CD4-positive, alpha-beta T cell treated with Interleukin-17A for 4 hours (primary cell): ENCODE results near the gene ARSD.
A peak's percentile ranks its signal among the peaks of the same experiment; 100 is the strongest.
"Not testable (repeated sequence)": the region's sequence is repeated elsewhere in the genome, so short reads cannot be mapped to it uniquely, and the experiment has no call there.

Experiments used
- DNase-seq: peaks from one replicate; pipeline ENCODE4 v3.0.0-alpha.2; 2020; ENCODE audit warnings: mixed read lengths

ARSD gene, protein sequence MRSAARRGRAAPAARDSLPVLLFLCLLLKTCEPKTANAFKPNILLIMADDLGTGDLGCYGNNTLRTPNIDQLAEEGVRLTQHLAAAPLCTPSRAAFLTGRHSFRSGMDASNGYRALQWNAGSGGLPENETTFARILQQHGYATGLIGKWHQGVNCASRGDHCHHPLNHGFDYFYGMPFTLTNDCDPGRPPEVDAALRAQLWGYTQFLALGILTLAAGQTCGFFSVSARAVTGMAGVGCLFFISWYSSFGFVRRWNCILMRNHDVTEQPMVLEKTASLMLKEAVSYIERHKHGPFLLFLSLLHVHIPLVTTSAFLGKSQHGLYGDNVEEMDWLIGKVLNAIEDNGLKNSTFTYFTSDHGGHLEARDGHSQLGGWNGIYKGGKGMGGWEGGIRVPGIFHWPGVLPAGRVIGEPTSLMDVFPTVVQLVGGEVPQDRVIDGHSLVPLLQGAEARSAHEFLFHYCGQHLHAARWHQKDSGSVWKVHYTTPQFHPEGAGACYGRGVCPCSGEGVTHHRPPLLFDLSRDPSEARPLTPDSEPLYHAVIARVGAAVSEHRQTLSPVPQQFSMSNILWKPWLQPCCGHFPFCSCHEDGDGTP

DNA sequence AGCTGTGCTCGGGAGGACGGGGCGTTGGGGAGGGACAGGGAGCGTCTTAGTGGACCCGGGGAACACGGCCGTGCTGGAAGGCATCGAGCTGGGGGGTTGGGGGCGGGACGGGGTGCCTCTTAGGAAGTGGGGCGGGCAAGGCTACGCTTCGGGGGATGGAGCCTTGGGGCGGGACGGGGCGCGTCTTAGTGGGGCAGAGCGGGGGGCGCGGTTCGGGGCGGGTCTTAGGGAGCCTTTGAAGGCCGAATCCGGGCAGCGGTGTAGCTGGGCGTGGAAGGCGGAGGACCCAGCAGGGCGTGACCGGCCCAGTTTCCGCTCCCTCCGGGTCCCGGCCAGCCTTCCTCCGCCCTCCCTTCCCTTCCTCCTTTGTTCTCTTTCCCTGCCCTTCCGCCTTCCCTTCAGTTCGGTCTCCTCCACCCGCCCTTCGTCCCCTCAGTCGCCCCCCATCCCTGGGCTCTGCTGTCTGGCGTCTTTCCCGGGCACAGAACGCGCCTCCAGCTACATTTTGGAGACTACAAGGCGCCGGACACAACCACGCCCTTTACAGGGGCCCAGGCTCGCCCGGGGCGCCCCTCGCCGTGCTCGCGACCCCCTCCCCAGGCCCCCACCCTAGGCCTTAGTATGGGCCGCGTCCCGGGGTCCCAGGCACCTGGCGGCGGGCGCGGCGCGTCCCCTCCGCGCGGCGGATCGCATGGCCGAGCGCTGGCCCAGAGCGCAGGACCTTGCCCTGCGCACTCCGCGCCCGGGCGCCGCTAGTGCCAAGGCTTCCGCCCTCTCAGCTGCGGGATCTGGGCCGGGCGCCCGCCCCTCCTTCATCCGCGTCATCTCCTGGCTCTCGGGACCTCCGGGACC, at the start of gene ARSD:
TSS of gene ARSD (minus strand) at position 757 of the 852 bp plus-strand sequence. CDS start at position 693, 64 bp downstream.
- peak; percentile 69 for DNase-seq

DNA sequence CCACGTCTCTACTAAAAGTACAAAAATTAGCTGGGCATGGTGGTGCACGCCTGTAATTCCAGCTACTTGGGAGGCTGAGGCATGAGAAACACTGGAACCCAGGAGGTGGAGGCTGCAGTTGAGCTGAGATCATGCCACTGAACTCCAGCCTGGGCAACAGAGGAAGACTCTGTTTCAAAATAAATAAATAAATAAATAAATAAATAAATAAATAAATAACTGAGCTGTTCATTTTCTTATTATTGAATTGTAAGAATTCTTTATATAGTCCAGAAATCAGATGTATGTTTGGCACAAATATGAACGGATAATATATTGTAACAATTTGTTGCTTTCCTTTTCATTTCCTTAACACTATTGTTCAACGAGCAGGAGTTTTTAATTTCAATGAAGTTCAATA, 49.5 kb upstream of the ARSD start:
- DNase-seq: not testable (repeated sequence)

DNA sequence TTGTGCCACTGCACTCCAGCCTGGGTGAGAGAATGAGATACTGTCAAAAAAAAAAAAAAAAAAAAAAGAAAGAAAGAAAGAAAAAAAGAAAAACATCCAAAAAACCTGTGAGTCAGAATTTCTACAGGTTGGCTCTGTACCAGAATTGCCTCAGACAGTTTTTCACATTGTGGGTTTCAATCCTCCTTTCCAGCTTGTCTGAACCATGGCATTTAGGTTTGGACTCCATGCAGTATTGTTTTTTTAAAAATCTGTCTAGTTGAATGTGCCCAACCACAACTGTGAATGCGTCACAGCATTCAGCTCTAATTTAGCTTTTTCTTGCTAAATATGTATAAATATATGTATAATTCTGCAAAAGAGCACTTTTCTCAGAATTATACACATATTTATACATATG, 45.8 kb upstream of the ARSD start:
- DNase-seq: no peak

DNA sequence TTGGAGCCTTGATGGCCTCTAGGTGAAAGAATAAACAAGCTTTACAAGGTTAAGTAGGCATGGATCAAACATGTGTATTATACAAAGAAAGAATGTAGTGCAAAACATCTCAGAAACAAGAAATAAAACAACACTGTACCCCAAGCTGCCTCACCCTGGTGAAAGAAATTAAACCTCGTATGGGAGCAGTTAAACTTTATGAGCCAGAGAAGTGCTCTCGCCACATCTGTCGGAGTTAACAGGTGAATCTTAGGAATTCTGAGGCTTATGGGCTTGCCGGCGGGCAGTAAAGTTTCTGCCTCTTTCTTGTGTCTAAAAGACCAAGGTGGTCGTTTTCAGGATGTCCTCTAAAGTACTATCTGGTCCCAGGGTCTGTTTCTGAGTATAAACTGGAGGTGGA, 43.3 kb upstream of the ARSD start:
- no peak for DNase-seq

DNA sequence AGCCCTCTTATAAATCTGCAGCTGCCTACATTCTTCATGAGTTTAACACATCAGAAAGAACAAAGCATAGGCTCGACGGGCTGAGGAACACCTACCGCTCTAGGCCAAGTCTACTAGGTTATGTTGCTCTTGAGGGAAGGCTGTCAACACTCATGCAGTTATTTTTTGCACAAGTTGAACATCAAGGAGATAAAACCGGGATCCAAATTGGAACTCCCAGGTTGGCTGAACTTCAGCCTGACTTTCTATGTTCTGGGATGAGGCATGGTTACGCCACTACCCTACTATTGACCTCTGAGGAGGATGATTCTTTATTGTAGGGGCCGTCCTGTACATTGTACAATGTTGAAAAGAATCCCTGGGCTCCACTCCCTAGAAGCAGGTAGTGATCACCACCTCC, 39.9 kb upstream of the ARSD start:
- no peak for DNase-seq

DNA sequence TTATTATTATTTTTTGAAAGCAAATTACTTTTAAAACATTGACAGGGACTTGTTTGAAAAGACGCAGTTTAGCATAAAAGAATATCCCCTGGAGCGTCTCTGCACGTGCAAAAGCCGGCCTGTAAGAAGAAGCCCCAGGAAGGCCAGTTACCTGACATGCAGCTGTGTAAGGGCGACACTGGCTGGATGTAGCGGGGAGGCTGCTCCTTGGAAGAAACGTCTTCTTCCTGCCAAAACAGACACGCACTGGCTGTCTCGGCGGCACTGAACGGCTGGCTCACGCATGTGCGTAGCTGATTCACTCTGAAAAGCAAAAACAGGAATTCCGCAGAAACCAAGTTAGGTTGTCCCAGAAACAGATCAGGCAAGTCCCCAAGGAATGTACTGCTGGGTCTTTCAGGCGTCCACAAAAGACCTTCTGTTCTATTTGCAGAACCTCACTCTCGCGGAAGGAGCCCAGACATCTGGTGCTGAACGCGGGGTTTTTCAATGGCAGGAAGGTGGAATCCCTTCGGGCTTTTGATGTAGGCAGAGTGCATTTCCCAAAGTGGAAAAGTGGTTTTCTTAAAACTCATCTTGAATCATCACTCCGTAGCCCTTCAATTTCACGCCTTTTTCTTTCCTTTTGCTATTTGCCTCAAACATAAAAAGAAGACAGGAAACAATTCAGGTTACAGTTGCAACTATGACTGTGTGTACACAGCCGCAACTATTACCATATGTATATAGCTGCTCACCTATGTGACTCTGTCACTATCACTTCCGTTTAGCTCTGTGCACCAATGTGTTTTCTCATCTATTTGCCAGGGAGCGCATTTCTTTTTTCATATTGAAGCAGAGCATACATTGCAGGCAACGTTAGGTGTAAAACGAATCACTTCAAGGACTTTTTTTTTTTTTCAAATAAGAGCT, 39.1 kb upstream of the ARSD start:
- DNase-seq: peak; percentile 8

DNA sequence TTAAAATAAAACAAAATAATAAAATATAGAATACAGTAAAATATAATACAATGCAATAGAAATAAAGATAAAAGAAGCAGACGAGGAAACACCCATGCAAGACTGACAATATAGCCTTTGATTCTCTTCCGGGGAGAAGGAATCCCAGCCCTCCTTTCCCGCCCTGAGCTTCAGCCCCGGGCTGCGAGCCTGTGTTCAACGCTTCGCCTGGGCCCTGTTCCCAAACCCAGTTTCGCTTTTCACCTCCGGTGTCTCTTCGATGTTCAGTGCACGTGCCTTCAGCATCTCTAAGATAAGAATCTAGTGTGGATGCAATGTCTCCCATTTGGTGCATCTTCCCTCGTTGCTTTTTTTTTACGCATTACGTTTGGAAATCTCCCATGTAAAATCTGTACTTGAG, 38.4 kb upstream of the ARSD start:
- DNase-seq: no peak

DNA sequence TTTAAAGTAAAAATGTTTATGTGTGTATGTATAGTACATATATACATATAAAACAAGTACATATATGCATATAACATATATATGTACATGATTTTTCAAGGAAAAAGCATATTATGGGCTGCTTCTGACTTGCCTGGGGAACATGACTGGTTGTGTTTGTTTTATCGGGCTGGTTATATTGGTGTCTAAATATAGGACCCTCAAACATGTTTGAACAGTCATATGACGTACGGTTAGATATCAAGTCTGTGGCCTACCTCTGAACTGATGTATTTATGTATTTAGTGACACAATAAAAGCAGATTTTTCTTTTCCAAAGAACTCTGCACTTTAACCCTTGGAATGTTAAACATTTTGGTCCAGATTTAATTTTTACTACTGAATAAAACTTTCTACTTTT, 37.9 kb upstream of the ARSD start:
- no peak for DNase-seq

DNA sequence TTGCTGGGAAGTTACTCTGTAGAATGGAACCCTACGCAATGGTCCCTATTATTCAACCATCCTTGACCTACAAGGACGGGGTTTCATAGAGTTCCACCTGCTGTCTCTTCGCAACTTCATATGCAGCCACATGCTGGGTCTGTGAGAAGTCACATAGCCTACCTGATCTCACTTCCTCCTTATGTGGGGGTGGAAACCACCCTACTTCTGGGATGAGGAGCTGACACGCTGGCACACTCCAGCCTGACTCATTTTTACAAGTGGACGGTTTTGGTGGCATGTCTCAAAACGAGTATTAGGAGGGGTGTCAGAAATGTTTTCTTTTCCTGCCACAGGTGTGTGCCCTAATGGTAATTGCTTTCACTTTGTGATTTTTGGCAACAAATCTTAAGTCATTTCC, 36.8 kb upstream of the ARSD start:
- no peak for DNase-seq

DNA sequence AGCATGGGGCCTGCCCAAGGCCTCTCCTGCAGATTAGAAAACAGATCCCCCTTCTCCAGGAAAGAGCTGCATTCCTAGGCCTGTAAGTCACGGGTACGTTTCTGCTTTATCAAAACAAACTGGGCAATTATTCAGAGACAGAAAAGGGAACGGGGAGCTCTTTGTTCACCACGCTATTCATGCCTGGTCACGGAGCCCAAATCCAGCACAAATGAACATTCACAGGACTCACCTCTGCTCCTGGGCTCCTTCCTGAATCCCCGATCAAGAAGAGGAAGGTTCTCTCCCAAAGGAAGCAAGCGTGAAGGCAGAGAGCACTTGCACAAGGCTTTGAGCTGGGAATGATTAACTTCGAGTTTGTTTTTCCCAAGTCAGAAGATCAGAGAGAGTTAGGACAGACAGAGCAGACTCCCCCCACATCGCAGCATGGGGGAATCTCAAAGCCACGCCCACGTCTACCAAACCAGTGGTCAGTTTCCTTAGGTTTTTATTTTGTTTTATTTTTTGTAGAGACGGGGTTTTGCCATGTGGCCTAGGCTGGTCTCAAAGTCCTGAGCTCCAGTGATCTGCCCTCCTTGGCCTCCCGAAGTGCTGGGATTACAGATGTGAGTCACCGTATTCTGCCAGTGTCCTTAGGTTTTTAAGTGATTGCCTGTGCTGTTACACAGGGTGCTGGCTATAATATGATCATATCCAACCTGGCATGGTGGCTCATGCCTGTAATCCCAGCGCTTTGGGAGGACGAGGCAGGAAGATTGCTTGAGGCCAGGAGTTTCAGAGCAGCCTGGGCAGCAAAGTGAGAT, 35.1 kb upstream of the ARSD start:
- DNase-seq: not testable (repeated sequence)

DNA sequence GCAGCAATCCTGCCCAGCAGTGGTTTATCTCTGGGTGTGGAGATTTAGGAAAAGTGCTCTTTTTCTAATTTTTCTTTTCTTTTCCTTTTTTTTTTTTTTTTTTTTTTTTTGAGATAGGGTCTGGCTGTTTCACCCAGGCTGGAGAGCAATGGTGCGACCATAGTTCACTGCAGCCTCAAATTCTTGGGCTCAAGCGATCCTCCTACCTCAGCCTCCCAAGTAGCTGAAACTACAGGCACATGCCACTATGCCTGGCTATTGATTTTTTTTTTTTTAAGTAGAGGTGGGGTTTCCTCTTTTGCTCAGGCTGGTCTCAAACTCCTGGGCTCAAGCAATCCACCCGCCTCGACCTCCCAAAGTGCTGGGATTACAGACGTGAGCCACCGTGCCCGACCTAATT, 34.3 kb upstream of the ARSD start:
- DNase-seq: not testable (repeated sequence)

DNA sequence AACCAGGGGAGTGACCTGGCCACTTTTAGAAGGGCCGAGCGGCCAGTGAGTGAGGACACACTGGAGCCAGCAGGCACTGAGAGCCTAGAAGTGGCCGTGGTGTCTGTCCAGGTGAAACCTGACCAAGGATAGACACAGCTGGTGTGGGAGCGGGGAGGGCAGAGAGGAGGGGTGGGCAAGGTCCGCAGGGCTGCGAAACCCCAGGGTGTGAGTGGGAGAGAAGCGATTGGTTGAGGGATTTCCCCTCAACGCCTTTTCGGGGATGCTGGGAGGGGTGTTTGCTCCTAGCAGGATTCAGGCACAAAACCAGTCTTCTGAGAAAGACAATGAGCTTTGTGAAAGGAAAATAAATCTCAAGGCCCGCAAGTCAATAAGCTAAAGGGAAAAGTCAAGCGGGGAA, 33.2 kb upstream of the ARSD start:
- DNase-seq: no peak

DNA sequence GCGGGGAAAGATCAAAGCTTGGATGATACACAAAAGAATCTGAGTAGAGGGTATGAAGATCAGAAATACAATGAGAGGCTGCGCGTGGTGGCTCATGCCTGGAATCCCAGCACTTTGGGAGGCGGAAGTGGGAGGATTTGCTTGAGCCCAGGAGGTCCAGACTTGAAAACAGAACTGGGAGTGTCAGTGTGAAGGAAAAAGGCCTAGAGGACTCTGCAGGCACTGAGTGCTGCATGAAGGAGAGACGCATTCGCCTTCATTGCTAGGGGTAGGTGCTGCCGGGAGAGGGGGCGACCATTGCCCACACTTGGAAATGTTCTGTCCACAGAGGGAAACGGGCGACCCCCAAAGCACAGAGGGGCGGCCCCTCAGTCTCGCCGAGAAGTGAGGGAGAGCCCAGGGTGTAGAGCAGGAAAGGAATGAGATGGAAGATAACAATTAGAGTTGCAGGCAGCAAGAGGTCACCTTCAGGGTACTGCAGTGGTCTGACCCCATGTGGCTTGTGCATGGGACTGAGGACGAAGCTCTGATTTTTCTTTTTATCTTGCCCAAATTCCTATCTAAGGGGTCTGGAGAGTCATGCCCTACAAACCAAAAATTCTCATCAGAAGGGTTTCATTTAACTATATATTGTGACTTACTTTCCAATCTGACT, 31.8 kb upstream of the ARSD start:
- no peak for DNase-seq

DNA sequence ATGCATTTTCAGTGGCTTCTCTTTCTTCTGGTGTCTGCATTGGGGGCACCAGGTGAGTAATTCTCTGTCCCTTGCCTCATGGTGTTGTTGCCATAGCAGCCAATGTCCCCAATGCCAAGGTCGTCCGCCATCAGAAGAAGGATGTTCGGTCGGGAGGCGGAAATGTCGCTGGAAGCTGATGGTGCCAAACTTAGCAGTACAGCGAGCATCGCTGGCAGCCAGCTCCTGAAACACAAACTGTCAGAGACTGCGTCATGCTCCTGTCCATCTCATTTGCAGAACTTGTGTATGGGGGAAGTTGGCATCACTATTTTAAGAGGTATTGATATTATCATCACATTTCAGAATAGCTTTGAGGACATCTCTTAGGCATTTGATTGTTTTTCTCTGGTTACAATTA, 29.1 kb upstream of the ARSD start:
- no peak for DNase-seq

DNA sequence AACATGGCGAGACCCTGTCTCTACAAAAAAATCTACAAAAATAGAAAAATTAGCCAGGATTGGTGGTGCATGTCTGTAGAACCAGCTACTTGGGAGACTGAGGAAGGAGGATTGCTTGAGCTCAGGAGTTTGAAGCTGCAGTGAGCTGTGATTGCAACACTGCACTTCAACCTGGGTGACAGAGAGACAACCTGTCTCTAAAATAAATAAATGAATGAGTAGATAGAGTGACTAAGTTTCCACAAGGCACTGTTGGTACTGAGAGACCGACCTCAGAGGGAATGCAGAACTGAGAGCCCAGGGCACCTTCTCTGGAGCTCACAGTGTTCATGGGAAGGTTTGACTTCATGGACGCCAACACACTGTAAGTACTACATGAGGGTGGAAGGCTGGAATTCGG, 26.7 kb upstream of the ARSD start:
- no peak for DNase-seq

DNA sequence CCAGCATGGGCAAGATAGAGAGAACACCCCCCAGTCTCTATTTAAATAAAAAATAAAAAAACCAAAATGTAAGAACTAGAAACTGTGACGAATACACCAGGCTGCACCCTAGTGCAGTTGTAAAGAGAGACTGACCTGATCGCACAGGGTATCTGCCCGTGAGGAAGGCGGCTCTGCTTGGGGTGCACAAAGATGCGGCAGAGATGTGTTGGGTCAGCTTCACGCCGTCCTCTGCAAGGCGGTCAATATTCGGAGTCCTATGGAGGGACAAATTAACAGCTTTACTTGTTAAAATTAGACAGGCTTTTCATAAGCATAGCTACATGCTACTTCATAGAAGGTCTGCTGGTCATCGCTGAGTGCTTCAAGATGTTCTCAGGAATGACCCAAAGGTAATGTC, 26.1 kb upstream of the ARSD start:
- DNase-seq: no peak

DNA sequence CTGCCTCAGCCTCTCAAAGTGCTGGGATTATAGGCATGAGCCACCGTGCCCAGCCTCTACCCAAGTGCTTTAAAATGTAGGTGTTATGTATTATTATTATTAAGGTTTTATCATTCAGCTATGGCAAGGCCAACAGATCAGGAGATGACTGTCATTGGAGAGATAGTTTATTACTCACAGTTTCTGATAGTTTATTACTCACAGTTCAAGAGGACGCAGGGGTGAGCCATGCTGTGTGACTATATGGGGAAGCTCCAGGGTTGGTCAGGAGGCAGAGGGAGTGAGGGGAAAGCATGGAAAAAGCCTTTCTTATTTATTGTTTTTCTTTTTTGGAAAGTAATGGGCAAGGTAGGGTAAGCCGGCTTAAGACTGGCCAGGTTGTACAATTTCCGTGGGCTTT, 25.4 kb upstream of the ARSD start:
- DNase-seq: no peak

DNA sequence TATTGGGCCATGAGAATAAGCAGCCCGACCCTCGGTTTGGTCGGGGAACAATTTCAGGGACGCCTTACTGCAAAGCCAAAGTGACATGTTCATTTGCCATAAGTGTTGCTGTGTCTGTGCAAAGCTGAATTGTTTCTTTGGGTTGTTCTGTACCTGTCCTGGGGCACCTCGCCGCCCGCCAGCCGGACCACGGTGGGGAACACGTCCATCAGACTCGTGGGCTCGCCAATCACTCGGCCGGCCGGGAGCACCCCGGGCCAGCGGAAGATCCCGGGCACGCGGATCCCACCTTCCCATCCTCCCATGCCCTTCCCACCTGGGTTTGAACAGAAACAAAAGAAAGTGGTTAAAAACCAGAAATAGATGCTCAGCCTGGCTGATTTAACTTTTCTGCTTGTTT, 8.8 kb upstream of the ARSD start:
- not testable (repeated sequence) for DNase-seq

DNA sequence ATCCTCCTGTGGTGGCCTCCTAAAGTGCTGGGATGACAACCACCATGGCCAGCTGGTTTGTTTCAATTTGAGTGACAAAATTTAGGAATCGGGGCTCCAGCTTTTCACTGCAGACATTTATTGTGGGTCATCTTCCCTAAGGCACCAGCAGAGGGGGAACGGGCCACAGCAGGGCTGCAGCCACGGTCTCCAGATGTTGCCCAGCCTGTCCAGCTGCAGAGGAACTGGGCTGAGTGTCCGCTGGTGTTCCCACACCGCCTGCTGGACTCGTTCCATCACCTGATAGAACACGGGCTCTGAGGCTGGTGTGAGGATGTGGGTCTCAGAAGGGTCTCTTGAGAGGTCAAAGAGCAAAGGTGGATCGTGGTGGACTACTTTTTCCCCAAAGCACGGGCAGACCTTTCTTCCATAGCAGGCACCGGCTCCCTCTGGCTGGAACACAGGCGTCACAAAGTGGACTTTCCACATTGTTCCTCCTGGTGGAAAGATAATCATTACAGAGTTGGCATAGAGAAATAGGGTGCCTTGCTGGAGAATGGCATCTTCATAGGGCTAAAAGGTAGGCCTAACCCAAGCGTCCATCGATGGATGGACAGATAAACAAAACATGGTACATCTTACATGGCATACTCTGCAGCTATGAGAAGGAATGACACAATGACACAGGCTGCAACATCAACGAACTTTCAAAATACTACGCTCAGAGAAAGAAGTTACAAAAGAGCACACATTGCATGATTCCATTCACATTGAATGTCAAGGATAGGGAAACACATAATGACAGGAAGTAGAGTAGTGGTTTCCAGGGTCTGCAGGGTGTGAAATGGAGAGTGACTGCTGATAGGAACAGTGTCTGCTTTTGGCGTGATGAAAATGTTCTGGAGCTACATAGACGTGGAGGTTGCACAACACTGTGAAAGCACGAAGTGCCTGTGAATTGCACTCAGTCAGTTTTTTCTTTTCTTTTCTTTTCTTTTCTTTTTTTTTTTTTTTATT, 5.9 kb upstream of the ARSD start:
- DNase-seq: no peak
